NCI-H2196 (cell line): ENCODE results near the gene PDE6A.
A peak's percentile ranks its signal among the peaks of the same experiment; 100 is the strongest.
"Not testable (repeated sequence)": the region's sequence is repeated elsewhere in the genome, so short reads cannot be mapped to it uniquely, and the experiment has no call there.

Source experiments
- DNase-seq: peaks from one replicate; lab custom pipeline; 2025; ENCODE audit not compliant: unreplicated experiment; lab: John Stamatoyannopoulos, UW

Gene PDE6A

DNA sequence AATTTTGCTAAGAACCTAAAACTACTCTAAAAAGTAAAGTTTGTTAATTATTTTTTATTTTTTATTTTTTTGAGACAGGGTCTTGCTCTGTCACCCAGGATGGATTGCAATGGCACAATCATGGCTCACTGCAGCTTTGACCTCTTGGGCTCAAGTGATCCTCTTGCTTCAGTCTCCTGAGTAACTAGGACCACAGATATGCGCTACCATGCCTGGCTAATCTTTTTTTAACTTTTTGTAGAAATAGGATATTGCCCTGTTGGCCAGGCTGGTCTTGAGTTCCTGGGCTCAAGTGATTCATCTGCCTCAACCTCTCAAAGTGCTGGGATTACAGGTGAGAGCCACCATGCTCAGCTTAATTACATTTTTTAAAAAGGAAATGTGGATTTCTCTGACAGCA is 45.8 kb downstream of the PDE6A start:
- no peak for DNase-seq

DNA sequence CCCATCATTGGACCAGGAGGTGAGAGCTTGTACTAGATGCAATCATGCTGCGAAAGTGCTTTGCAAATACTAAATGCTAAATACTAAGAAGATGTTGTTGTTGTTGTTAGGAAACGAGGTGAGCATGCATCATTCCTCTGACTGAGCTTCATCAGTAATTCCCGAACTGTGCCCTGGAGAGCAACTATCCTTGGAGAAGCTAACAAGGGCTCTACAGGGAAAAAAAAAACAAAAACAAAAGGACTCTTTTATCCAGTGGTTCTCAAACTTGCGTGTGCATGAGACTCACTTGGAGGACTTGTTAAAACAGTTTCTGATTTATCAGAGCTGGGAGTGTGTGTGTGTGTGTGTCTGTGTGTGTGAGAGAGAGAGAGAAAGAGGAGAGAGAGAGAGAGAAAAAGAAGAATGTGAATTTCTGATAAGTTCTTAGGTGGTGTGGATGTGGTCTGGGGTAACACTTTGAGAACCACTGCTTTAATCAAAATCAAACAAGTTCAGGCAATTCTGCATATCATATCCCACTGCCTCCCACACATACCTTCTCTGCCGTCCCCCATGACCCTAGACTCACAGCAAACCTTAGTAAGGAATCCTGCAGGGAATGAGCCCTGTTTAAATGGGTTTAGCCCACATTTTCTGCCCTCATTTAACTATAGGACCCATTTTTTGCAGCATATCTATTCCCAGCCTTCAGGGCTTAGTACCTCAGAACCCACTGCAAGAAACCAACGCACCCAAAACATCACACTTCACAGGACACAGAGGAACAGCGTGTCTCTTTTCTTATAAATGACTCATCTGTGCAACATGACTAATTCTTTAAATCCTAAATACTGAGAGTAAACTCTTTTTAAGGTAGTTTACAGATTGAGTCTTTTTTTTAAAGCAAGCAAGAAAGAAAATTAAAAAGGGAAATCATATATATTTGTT is 48.9 kb downstream of the PDE6A start:
- DNase-seq: no peak

DNA sequence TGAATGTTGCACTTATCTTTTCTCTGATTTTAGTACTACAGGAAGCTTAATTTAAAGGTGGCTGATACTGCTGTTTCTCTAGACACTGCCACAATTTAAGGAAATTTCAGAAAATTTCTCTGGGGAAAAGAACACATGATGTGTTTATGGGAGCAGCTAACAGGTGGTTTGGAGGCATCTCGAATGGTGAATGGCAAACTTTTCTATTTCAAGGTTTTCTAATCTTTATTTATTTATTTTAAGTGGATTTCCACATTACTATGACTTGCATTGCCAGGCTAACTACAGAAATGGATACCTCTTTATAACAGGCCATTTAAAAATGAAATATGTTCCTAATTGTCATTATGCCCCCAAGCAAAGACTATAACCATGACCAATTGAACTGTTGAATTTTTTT is 50.4 kb downstream of the PDE6A start:
- no peak for DNase-seq

DNA sequence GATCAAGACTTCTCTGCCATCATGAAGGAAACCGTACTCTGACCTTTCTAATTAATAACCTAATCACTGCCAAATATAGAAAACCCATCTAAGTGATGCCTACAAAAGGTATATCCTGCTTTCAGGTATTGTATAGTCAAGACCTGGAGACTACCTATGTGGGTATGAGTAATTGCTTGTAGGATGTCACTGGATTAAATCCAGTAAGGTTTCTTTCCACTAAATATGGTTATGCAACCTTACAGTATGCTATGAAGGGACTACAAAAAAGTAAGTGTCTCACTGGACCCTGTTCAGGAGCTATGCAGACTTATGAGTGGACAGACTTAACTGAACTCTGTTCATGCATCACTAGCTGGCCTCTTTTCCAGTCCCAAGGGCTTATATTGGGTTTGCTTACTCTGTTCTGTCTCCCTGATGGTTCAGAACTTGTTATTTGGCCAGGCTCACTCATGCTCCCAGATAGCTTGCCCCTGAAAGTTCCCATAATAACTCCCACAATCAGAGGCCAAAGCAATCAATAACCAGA is 51.1 kb downstream of the PDE6A start:
- no peak for DNase-seq

DNA sequence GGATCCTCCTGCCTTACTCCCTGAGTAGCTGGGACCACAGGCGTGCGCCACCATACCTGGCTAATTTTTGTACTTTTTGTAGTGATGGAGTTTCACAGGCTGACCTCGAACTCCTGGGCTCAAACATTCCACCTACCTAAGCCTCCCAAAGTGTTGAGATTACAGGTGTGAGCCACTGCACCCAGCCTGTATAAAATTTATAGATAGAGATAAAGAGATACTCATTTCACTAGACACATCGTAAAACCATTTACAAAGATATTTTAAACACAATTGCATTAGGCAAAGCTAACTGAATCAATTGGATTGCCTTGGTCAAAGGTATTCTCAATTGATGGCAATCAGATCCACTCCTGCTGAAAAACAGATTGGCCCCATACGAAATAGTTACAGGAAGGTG is 52.0 kb downstream of the PDE6A start:
- no peak for DNase-seq

DNA sequence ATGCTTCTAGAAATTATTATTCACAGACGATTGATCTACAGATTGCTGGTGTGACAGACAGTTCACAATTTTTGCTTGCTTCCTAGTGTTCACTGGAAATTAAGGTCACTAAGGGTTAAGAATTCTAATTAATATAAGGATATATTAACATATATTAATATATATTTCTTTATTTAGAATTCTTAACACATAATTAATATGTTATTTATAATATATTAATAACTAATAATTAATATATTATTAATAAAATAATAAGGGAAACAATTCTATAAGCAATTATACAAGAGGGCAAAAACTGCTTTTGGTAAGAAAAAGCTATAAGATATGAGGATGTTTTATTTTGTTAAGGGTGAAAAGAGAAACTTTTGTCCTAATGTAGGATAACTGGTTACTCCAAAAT is 56.3 kb downstream of the PDE6A start:
- DNase-seq: no peak

DNA sequence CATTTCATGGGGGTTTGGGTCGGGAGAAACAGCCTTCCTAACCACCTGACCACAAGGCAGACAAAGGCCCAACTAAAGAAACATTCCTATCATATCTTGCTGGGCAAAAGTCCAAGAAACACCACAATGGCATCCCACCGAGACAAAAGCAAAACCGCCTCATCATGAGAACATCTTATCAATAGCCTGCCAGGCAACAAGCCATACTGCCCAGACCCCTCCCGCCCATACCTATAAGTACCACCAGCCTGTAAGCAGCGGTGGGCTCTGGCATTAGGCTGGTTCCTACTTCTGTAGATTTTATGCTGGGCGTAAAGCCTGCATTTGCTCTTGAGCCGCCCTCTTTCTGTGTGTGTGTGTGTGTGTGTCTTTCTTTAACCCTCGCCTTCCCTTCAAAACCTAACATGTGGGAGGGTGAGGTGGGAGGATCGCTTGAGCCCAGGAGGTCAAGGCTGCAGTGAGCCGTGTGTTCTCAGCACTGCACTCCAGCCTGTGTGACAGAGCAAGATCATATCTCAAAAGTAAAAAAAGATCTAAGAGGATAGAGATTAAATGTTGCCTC is 56.9 kb downstream of the PDE6A start:
- peak; percentile 20 for DNase-seq

DNA sequence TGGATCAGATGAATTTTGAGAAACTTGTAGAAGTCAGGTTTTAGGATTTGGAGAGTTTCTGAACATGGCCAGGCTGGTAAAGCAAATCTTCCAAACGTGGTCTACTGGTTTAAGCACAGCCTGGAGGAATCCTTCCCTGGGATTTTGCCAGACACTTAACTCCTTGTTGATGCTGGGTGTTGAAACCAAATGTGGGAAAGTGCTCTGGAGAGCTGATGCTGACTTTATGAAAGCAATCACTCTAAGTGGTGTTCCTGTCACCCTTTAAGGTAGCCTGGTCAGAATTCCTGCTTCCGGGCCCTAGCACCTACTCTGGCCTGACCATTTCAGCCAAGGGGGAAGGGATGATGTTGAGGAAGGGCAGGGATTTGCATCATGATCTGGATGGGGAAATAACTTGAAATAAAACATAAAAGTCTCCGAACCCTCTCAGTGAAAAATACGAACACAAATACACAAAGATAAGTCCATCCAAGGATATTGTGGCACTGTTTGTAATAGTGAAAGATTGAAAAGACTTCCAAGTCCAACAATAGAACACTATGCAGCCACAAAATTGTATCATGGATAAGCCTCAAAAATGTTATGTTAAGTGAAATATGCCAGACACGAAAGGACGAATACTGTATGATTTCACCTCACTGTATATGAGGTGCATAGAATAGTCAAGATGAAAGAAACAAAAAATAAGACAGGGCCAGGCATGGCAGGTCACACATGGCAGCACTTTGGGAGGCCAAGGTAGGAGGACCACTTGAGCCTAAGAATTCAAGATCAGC is 57.7 kb downstream of the PDE6A start:
- no peak for DNase-seq

DNA sequence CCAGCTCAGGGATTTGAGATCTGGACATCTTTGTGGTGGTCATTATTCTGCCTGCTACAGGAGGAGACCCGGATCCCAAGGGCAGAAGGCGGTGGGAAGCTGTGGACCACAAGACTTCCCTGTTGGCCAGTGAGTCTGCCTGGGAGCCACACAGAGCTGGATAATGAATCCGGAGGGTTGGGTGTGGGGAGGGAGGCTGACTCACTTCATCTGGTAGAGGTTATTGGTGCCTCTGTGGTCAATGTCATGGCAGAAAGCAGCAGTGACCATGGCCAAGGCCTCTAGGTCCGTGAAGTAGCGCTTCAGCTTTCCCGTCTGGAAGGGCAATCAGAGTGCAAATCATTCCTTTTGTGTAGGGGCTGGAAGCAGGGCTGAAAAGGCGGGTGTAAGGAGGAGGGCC is 58.5 kb downstream of the PDE6A start:
- DNase-seq: no peak

DNA sequence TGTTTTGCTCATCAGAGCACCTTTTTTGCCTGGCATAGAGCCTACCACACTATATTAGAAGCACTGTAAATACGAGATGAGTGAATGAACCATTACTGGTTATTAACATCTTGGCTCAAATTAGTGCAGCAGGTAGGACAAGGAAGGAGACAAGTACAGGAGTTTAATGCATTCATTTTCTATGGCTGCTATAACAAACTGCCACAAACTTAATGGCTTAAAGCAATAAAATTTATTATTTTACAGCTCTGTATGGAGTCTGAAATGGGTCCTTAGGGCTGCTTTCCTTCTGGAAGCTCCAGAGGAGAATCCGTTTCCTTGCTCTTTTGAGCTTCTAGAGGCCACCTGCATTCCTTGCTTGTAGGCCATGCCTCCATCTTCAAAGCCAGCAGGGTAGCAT is 59.1 kb downstream of the PDE6A start:
- DNase-seq: no peak

DNA sequence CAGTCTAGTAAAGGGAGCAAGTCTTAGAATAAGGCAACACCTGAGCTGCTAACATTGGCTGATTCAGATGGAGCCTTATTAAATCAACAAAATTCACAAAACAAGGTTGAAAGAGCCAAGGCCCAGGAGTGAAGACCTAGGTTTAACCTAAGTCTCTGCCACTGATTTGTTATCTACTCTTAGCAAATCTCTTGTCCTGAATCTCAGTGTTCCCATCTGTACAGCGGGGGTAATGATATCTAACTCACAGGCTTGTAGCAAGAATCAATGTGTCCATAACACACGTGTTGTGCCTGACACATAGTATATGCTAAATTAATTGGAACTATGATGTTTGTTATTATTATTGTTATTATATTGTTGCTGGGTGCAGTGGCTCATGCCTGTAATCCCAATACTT is 61.0 kb downstream of the PDE6A start:
- no peak for DNase-seq

DNA sequence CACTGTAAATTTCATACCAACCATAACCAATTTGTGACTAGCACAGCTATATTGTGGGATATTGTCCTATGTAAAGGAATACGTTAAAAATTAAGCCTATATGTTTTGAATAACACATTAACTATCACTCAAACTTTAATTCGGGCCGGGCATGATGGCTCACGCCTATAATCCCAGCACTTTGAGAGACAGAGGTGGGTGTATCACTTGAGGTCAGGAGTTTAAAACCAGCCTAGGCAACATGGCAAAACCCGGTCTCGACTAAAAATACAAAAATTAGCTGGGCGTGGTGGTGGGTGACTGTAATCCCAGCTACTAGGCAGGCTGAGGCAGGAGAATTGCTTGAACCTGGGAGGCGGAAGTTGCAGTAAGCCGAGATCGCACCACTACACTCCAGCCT is 62.0 kb downstream of the PDE6A start:
- not testable (repeated sequence) for DNase-seq

DNA sequence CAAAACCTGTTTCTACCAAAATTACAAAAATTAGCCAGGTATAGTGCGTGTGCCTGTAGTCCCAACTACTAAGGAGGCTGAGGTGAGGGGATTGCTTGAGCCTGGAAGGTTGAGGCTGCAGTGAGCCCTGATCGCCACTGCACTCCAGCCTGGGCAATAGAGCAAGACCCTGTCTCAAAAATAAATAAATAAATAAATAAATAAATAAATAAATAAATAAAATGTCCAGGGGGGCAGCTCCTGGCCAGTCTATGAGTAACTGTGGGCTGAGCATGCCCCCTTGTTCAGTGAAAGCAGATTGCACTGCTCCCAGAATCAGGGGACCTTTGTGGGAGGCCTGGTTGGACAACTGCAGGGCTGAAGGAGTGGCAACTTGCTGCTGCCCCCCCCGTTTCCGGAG is 62.7 kb downstream of the PDE6A start:
- DNase-seq: no peak

DNA sequence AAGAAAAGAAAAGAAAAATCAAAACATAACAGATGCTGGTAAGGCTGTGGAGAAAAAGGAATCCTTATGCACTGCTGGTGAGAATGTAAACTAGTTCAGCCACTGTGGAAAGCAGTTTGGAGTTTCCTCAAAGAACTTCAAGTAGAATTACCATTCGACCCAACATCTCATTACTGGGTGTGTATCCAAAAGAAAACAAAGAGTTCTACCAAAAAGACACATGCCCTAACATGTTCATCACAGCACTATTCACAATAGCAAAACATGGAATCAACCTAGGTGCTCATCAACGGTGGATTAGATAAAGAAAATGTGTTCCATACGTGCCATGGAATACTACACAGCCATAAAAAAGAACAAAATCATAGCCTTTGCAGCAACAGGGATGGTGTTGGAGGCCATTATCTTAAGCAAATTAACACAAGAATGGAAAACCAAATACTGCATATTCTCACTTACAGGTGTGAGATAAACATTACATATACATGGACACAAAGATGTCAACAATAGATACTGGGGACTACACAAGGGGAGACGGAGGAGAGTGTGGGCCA is 63.4 kb downstream of the PDE6A start:
- DNase-seq: no peak

DNA sequence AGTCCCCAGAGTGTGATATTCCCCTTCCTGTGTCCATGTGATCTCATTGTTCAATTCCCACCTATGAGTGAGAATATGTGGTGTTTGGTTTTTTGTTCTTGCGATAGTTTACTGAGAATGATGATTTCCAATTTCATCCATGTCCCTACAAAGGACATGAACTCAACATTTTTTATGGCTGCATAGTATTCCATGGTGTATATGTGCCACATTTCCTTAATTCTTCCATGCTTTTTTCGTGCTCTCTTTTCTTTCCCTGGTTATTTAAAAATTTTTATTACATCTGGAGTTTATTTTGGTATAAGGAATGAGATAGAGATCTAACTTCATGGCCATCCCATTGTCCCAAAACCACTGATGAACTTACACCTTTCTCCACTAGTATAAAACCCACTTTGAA is 65.0 kb downstream of the PDE6A start:
- DNase-seq: not testable (repeated sequence)

DNA sequence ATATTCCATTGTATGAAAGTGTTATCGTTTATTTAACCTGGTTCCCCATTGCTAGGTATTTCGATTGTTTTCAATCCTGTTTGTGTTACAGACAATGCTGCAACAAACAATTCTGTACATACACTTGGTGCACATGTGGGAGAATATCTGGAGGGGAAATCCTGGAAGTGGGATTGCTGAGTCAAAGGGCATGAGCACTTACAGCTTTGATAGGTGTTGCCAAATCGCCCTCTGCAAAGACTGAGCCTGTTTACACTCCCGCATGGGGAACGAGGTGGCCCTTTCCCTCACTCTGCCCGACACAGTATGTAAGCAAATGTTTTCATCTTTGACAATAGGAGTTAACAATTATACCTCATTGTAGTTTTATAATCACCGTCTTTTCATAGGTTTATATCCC is 66.2 kb downstream of the PDE6A start:
- no peak for DNase-seq

DNA sequence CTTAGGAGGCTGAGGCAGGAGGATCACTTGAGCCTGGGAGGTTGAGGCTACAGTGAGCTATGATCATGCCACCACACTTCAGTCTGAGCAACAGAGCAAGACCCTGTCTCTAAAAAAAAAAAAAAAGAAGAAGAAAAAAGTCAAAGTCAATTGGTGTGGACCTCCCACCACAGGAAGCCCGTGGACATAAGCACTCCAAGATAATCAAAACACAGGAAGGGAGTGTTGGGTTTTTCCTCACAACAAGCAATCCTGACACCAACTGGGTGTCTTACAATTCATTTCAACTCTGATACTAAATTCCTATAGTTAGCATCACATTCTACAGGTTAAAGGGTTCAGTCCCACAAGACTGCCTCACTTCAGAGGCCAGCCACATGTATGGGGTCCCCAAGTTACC is 70.7 kb downstream of the PDE6A start:
- DNase-seq: no peak

DNA sequence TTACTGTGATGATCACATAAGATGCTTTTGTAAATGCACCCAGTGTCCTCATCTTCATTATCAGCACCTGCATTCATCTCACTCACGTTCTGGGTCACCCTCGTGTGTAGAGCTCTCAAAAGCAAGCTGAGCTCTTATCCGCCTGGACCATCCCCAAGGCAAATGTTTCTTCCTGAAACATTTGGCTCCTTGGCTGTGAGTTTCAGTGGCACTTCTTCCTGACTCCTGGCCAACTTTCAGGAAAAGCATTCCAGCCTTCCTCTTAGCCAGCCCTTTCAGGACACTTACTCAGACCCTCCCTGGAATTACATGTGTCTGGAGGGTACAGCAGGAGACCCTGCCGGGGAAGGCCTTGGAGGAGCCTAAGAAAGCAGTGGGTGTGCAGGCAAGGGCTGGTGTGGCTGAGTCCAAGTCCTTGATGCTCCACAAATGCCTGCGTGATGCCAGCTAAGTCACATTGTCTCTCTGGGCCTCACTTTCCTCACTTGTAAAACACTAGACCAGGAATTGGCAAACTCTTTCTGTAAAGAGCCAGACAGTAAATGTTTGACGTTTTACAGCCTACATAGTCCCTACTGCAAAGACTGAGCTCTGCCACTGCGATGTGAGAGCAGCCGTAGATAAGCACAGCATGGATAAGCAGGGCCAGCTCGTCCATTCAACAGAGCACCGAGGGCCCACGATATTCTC is 72.1 kb downstream of the PDE6A start:
- no peak for DNase-seq

DNA sequence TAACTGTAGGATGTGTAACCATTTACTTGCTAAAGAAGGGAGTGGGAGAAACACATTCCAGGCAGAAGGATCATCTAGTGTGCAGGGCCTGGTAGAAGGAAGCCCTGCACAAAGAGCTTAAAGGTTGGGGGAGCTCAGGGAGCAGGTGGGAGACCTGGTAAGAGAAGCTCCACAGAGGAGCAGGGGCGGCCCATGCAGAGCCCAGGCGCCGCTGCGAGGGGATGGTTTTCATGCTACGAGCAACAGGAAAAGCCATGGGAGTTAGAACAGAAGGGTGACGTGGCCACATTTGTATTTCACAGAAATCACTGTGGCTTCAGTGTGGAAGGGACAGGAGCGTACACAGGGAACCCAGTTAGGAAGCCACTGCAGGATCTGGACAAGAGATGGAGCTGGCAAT is 73.1 kb downstream of the PDE6A start:
- no peak for DNase-seq

DNA sequence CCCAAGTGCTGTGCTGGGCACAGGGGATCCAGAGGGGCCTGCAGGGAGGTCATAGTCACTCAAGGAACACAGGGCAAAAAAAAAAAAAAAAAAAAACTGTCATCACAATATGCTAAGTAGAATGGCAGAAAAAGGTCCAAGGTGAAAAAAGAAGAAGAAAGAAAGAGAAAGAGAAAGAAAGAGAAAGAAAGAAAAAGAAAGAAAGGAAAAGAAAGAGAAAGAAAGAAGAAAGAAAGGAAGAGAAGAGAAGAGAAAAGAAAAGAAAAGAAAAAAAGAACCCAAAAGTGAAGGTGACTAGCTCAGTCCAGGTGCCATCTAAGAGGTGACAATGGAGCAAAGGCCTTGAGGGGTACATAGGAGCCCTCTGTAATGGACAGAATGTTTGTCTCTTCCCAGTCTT is 73.9 kb downstream of the PDE6A start:
- no peak for DNase-seq

DNA sequence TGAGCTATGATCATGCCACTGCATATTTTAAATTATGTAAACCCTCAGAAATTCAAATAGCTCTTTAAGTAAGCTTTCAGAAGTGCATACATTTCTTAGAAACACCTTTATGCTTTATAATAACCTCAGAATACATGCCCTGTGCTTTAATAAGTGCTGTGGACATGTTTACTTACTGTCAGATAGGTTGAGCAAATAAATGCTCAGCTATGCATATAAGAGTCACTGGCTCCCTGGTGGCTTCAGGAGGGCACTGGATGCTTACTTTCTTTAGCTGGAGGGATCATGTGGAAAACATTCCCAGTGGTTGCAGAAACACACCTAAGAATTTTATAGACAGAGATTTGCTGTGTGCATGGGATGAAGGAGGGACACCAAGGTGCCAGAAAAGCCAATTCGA is 74.4 kb downstream of the PDE6A start:
- no peak for DNase-seq
